Measurements from ENCODE around the gene SLC38A3.
"Not testable (repeated sequence)": the region's sequence is repeated elsewhere in the genome, so short reads cannot be mapped to it uniquely, and the experiment has no call there.

GRCh38 chr3:50244813-50245212, 39.7 kb downstream of the SLC38A3 start:
- TF ChIP-seq CTCF, POLR2A (IDR thresholded peaks at IDR 0.05): not testable (repeated sequence)
